ENCODE data around the gene TNFRSF19. TPM values are rescaled to one million over a fixed set of nuclear protein-coding genes. Genes with fewer than 3 reads are reported as not detected.

Gene TNFRSF19
- total RNA-seq, 3 donors from 2014 or later (not counting 1 experiment from before 2014, with no cell fraction given), result 0.07 to 0.60 (median 0.36) TPM

DNA sequence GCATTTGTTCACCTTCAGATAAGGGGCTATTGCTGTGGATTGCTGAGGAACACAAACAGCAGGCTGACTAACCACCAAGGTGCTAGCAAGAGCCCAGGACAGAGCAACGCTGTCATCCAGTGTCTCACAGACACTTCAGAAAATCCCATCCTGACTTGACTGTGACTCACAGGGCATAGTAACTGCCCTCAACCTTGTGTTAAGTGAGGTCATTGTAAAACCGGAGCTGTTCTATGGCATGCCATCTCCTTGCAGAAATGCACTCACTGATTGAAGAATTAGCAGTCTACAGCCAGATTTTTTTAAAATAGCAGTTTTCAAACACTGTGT is 51.1 kb downstream of the TNFRSF19 start:
- Mint-ChIP-seq H3K4me1 (peaks cover 6 to 11% of the 10 kb centered on the region in 2 donors), H3K36me3 (no peaks in the 10 kb centered on the region), H3K9me3 (no peaks in the 10 kb centered on the region), H3K4me3 (no peak overlapping the region), H3K27me3 (ENCODE audit: low read depth in 2 of 2) (peaks cover 10% of the 10 kb centered on the region in 2 donors), H3K27ac (no peak overlapping the region)
- H3K9me3 ChIP-seq (ENCODE audit: control insufficient read depth, insufficient read depth, low read length), result no peaks in the 10 kb centered on the region
- H3K27ac ChIP-seq (ENCODE audit: low read length), result no peak overlapping the region
- H3K27me3 ChIP-seq (ENCODE audit: control insufficient read depth, insufficient read depth, low read length), result no peaks in the 10 kb centered on the region
- DNase-seq (no peak), ATAC-seq (peak in 1 of 3 donors; percentile 29)
- H3K4me1 ChIP-seq (ENCODE audit: control insufficient read depth, insufficient read depth, low read length), result no peaks in the 10 kb centered on the region
- no peak overlapping the region for H3K4me3 ChIP-seq (ENCODE audit: low read length)
- no peaks in the 10 kb centered on the region for H3K36me3 ChIP-seq (ENCODE audit: control insufficient read depth, insufficient read depth, low read length)
- intact Hi-C loops (cut with micrococcal nuclease), result no loop called here
- TF ChIP-seq, protein P1, sequence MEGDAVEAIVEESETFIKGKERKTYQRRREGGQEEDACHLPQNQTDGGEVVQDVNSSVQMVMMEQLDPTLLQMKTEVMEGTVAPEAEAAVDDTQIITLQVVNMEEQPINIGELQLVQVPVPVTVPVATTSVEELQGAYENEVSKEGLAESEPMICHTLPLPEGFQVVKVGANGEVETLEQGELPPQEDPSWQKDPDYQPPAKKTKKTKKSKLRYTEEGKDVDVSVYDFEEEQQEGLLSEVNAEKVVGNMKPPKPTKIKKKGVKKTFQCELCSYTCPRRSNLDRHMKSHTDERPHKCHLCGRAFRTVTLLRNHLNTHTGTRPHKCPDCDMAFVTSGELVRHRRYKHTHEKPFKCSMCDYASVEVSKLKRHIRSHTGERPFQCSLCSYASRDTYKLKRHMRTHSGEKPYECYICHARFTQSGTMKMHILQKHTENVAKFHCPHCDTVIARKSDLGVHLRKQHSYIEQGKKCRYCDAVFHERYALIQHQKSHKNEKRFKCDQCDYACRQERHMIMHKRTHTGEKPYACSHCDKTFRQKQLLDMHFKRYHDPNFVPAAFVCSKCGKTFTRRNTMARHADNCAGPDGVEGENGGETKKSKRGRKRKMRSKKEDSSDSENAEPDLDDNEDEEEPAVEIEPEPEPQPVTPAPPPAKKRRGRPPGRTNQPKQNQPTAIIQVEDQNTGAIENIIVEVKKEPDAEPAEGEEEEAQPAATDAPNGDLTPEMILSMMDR (IDR thresholded peaks at IDR 0.05), result no peak
- 60% methylated on average over 2 of the region's 2 CpGs for WGBS (ENCODE audit: insufficient coverage)

DNA sequence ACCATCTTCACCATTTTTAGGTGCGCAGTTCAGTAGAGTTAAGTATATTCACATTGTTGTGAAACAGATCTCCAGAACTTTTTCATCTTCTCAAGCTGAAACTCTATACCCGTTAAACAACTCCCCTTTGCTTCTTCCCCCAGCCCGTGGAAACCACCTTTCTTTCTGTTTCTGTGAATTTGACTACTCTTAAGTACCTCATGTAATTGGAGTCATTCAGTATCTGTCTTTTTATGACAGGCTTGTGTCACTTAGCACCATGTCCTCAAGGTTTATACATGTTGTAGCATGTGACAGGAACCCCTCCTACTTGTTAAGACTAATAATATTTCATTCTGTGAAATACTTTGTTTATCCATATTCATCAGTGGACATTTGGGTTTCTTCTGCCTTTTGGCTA is 52.8 kb downstream of the TNFRSF19 start:
- H3K27ac ChIP-seq (ENCODE audit: low read length), result no peak overlapping the region
- H3K9me3 ChIP-seq (ENCODE audit: control insufficient read depth, insufficient read depth, low read length), result no peaks in the 10 kb centered on the region
- no peak overlapping the region for H3K4me3 Mint-ChIP-seq
- peaks cover 0 to under 1% of the 10 kb centered on the region in 2 donors for H3K4me1 Mint-ChIP-seq
- H3K27me3 Mint-ChIP-seq (ENCODE audit: low read depth in 2 of 2), result peaks cover 10 to 13% of the 10 kb centered on the region in 2 donors
- DNase-seq, result no peak
- H3K27me3 ChIP-seq (ENCODE audit: control insufficient read depth, insufficient read depth, low read length), result peaks cover 4% of the 10 kb centered on the region
- intact Hi-C loops (cut with micrococcal nuclease), result no loop called here
- H3K9me3 Mint-ChIP-seq, result no peaks in the 10 kb centered on the region
- no peaks in the 10 kb centered on the region for H3K36me3 Mint-ChIP-seq
- ATAC-seq, result no peak
- no peaks in the 10 kb centered on the region for H3K36me3 ChIP-seq (ENCODE audit: control insufficient read depth, insufficient read depth, low read length)
- H3K27ac Mint-ChIP-seq, result no peak overlapping the region
- H3K4me1 ChIP-seq (ENCODE audit: control insufficient read depth, insufficient read depth, low read length), result no peaks in the 10 kb centered on the region
- H3K4me3 ChIP-seq (ENCODE audit: low read length), result no peak overlapping the region
- WGBS (ENCODE audit: insufficient coverage), result 71% methylated on average over 2 of the region's 3 CpGs
- TF ChIP-seq, protein P1 (IDR thresholded peaks at IDR 0.05), result no peak

DNA sequence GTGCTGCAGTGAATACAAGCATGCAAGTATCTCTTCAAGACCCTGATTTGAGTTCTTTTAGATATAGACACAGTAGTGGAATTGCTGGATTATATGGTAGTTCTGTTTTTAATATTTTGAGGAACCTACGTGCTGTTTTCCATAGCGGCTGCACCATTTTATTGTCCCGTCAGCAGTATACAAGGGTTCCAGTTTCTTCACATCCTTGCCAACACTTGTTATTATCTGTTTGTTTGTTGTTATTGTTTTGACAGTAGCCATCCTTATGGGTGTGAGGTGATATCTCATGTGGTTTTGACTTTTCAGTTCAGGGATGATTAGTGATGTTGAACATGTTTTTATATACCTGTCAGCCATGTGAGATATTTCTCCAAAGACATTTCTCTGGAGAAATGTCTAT is 53.2 kb downstream of the TNFRSF19 start:
- no peak for DNase-seq
- Histone ChIP-seq H3K9me3 (ENCODE audit: control insufficient read depth, insufficient read depth, low read length) (no peaks in the 10 kb centered on the region), H3K27me3 (ENCODE audit: control insufficient read depth, insufficient read depth, low read length) (peaks cover 4% of the 10 kb centered on the region), H3K27ac (ENCODE audit: low read length) (no peak overlapping the region), H3K36me3 (ENCODE audit: control insufficient read depth, insufficient read depth, low read length) (no peaks in the 10 kb centered on the region), H3K4me3 (ENCODE audit: low read length) (no peak overlapping the region), H3K4me1 (ENCODE audit: control insufficient read depth, insufficient read depth, low read length) (no peaks in the 10 kb centered on the region)
- Mint-ChIP-seq H3K27ac (no peak overlapping the region), H3K36me3 (no peaks in the 10 kb centered on the region), H3K4me3 (no peak overlapping the region), H3K4me1 (no peaks in the 10 kb centered on the region), H3K27me3 (ENCODE audit: low read depth in 2 of 2) (peaks cover 12 to 16% of the 10 kb centered on the region in 2 donors), H3K9me3 (no peaks in the 10 kb centered on the region)
- 89% methylated on average over 3 of the region's 3 CpGs for WGBS (ENCODE audit: insufficient coverage)
- intact Hi-C loops (cut with micrococcal nuclease), result no loop called here
- ATAC-seq, result no peak
- TF ChIP-seq, protein P1 (IDR thresholded peaks at IDR 0.05), result no peak

DNA sequence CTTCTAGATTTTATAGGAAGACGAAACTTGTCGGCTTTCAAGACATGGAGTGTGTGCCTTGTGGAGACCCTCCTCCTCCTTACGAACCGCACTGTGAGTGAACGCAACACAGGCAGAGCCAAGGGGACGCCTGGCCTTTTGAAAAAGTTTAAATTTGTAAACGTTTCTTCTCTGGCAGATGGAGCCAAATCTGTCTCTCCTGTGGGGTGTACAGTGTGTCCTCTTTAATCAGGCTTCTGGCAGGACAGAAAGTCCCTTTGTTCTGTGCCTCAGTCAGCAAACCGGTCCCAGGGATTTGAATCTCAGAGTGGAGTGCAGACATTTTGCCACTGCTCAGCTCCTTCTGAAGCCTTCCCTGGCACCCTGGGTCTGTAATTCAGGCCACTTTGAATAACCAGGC is 56.5 kb downstream of the TNFRSF19 start:
- Mint-ChIP-seq H3K4me3 (no peak overlapping the region), H3K27ac (no peak overlapping the region), H3K4me1 (no peaks in the 10 kb centered on the region), H3K36me3 (no peaks in the 10 kb centered on the region), H3K27me3 (ENCODE audit: low read depth in 2 of 2) (peaks cover 16 to 24% of the 10 kb centered on the region in 2 donors), H3K9me3 (no peaks in the 10 kb centered on the region)
- intact Hi-C loops (cut with micrococcal nuclease), result no loop called here
- 88% methylated on average over 8 of the region's 8 CpGs for WGBS (ENCODE audit: insufficient coverage)
- H3K36me3 ChIP-seq (ENCODE audit: control insufficient read depth, insufficient read depth, low read length), result no peaks in the 10 kb centered on the region
- H3K27me3 ChIP-seq (ENCODE audit: control insufficient read depth, insufficient read depth, low read length), result peaks cover 4% of the 10 kb centered on the region
- no peak for DNase-seq
- no peaks in the 10 kb centered on the region for H3K9me3 ChIP-seq (ENCODE audit: control insufficient read depth, insufficient read depth, low read length)
- TF ChIP-seq, protein P1 (IDR thresholded peaks at IDR 0.05), result no peak
- ATAC-seq, result no peak
- no peak overlapping the region for H3K27ac ChIP-seq (ENCODE audit: low read length)
- no peak overlapping the region for H3K4me3 ChIP-seq (ENCODE audit: low read length)
- no peaks in the 10 kb centered on the region for H3K4me1 ChIP-seq (ENCODE audit: control insufficient read depth, insufficient read depth, low read length)
